ENCODE results near the gene PFN1.

PFN1 gene

DNA sequence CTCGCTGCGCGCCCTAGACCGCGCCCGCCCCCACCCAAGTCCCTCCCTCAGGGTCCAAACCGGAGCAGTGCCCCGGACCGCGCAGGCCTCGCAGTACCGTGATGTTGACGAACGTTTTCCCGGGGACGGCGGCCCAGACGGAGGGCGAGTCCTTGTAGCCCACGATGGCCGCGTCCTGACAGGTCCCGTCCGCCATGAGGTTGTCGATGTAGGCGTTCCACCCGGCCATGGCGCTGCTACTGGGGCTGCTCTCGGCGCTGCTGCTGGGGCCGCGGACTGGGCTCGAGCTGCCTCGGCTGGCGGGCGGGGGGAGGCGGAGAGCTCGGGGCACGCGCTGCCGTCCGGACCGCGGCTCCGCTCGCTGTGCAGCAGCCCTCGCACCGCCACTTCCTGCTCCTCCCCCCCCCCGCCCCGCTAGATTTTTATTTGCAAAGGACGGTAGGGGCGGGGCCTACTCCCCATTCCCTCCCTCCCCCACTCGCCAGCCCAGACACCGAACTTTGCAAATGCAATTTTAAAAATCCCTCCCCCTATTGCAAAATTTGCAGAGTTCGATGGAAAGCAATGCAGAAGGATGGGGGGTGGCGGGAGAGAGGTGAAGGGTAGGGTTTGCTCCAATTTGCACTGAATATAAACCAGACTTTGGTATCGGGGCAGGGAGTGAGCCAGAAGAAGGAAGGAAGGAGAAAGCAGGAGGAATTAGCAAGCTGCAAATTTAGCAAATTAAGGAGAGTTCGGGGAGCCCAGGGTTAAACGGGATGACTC lies at the start of gene PFN1:
Gene PFN1, minus strand, starts transcription at position 365 of the 765 bp plus-strand sequence. Its CDS starts 136 bp downstream, at position 229.
- peak; percentile 85 for DNase-seq (ENCODE audit: low read depth)

DNA sequence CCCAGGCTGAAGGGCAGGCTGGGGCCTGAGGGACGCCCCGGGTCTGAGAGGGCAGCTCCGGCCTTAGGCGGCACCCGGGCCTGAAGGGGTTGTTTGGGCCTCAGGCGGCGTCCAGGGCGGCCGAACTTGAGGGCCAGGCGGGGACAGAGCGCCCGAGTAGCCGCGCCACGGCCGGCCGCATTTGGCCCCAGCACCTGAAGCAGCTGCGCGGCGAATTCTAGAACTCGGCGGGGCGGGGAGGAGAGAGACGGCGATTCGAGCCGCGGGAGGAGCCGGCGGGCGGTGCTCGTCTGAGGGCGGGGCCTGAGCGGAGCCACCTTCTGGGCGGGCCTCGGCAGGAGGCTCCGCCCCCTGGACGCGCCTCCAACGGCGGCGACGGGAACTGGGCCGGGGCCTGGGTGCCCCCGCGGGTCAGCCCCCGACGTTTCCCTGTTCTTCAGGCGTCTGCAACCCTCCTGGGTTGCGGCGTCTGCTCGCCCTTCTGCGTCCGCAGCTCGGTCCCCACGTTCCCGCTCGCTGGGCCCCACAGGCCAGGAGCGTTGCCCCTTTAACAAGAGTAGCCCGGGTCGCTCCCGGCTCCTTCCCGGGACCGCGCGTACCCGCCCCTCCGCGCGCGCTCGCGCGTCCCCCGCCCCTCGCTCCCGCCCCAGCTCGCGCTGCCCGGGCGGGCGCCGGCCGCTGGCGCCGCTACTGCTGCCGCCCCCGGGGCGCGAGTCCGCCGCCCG lies 49.1 kb upstream of the PFN1 start, which contains the start of the genes INCA1 and KIF1C:
Gene INCA1, minus strand, starts transcription at position 221 of the 725 bp plus-strand sequence. CDS start 3,085 bp downstream, outside the sequence.
Gene KIF1C, plus strand, starts transcription at position 649 of the 725 bp plus-strand sequence. CDS start 2,297 bp downstream, outside the sequence.
- peak; percentile 86 for DNase-seq (ENCODE audit: low read depth)

DNA sequence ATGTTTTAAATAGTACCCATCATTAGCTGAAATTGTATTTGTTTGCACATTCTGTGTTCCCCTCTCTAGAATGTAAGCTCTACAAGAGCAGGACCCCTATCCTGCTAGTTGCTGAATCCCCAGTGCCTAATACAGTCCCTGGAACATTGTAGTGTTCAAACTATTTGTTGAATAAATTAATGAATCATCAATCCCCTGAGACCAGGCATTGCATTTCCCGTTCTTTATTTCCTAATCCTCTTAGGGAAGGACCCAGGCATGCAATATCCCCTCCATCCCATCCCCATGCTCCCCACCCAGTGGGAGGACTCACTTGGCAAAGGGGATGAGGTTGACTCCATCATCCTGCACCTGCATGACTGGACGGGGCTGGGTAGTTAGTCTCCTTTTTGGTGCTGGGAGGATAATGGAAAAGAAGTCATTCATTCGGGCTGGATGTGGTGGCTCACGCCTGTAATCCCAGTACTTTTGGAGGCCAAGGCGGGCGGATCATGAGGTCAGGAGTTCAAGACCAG lies 45.8 kb upstream of the PFN1 start:
- no peak for DNase-seq (ENCODE audit: low read depth)

DNA sequence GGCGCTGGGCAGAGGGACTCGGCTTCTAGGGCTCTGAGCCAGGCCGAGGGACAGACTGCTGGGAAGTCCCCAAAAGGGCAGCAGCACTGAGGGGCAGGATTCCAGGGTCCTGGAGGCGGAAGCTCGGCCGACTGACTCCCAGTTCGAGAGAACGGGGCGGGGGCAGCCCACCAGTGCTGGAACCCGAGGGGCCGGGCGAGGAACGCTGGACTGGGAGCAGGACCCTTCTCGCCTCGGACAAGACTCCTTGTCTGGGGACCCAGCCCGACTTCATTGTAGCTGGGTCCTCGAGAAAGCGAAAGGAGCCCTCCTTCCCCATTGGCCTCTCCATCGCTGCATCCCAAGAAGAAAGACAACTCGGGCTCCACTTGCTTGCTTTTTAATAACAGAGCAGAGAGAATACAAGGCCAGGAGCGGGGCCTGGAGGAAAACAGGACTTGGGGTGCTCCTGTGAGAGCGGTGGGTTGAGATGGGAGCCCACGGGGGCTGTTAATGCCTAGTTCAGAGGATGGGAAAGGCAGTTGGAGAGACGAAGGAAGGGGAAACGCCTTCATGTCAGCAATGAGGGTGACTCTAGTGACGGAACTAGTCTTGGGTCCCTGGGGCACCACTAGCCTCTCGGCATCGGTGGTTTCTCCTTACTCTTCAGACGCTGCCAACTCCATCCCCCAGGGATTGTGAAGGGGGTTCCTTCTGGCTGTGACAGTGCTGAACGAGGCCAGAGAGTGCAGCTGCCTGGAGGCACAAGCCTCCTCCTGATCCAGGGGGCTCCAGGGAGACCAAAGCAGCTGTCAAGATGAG lies 39.6 kb upstream of the PFN1 start:
- DNase-seq (ENCODE audit: low read depth) = no peak

DNA sequence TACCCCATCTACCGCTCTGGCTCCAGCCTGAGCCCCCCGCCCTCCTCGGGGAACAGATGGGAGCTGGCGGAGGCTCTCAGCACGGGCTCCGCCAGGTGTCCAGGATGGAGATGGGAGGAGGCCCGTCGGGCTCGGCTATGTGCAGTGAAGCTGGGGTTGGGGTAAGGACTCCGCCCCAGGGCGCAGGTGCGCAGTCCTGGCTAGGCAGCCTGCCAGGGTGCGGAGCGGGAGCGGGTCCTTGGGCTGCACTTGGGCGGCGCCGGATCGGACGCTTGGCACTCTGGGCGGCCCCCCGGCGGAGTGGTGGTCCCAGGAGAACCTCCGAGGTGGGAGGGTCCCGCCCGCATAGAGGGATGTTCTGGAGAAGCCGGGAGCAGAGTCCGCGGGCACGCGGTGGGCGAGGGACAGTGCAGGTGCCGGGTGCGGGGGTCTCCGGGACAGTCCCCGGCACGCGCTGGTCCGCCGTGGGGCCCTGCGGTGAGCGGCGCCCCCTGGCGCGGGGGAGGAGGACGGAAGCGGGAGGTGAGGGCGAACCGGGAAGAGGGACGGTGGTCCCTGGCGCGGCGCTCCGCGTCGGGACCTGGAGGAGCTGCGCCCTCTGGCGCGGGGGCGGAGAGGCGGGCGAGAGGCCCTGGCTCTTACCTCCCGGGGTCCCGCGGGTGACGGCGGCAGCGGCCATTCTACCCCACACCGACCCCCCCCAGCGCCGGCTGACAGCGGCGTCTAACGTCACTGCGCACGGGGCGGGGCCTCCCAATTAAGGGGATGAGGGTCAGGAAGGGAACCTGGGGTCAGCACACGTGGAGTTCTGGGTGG lies 38.8 kb upstream of the PFN1 start, which contains the start of gene CAMTA2:
Gene CAMTA2, minus strand, starts transcription at position 725 of the 816 bp plus-strand sequence. CDS start 1,453 bp downstream, outside the sequence.
- DNase-seq (ENCODE audit: low read depth) = peak; percentile 82

DNA sequence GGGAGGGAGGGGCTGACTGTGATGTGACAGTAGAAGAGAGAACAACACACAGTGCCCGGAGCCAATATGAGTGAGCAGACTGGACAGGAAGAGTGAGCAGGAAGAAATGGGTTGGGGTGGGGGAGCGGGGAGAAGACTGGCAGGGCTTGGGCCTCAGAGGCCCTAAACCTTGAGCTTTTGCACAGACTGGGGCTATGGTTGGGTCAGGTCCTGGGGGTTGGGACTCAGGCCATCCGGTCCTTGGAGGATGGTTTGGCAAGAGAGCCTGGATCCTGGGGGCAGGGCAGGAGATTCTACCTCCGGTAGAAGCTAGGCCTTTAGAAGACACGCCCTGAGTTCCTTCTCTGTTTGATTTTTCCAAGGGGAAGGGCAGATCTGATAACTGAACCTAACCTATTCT lies 38.1 kb upstream of the PFN1 start:
- DNase-seq (ENCODE audit: low read depth) = no peak

DNA sequence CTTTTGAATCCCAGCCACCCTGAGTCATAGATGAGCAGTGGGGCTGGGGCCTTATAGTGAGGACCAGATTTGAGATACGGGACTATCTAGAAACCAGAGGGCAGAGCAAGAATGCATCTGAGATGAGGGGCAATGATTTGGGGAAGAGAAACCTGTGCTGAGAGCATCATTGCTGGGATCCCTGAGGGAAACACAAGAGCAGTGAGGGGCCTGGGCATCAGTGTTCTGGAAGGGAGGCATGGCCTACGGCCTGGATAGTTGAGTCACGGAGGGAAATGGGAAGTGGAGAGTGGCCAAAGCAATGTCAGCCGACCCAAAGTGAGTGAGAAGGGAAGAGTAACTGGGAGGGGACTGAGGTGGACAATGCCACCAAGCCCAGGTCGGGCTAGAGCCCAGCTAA lies 34.0 kb upstream of the PFN1 start:
- no peak for DNase-seq (ENCODE audit: low read depth)

DNA sequence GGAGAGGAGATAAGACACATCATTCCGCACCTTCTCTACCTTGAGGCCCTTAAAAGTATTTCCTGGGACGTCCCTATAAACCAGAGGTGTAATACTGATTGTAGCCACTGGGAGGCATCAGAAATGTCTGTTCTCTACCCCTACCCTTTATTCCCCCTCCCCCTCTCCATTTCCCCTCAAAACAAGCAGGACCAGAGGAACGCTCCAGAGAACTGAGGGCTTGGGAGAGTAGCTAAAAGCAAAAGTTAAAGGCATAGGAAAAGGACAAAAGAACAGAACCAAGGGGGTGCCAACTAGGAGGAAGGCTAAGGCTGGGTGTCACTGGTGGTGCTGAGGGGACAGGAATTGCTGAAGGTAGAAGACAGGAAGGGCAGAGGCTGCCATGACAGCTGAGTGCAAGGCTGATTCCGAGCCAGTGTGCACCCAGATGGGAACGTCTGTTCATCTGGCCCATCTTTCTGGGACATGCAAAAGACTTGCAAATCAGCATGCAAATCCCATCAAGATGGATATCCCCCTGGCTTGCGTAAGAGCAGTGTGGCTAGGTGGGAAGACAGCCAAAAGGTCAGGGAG lies 32.4 kb upstream of the PFN1 start:
- no peak for DNase-seq (ENCODE audit: low read depth)

DNA sequence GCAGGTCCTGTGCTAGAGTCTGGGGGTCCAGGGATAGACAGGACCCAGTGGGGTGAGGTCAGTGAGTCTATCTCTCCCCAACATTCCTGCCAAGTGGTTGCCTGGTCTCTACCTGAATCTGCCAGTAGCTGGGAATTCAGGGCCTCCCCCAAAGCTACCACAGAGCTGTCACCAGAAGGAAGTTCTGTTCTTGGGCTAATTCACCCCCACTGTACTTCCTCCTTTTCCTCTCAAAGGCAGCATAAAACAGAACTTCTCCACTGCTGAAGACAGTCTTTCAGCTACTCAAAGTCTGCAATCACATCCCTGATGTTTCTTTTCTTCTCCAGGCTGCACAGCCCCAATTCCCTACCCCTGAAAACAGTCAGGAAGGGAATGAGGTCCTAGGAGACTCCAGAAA lies 30.4 kb upstream of the PFN1 start:
- no peak for DNase-seq (ENCODE audit: low read depth)

DNA sequence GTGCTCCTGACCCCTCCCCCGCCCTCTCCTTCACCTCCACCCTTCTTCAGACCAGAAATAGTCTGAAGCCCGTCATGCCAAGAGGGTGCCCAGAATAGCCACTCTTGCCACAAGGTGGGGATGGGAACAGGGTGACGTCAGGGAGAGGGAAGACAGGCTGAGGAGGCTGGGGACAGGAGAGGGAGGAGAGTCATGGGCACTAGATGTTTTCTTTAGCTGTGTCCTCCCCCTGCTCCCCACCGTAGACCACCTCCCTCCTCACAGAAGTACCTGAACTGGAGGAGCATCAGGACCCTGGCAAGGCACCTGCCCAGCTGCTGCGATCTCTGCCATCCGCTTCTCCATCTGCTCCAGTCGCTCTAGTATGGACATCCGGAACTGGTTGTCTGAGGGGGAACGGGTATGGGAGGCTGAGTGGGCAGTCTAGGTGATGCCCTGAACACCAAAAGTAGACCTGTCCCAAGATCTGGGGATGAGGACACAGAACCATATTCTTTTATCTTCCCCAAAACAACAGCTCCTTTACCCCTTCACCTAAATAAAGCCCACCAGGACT lies 25.9 kb upstream of the PFN1 start:
- no peak for DNase-seq (ENCODE audit: low read depth)

DNA sequence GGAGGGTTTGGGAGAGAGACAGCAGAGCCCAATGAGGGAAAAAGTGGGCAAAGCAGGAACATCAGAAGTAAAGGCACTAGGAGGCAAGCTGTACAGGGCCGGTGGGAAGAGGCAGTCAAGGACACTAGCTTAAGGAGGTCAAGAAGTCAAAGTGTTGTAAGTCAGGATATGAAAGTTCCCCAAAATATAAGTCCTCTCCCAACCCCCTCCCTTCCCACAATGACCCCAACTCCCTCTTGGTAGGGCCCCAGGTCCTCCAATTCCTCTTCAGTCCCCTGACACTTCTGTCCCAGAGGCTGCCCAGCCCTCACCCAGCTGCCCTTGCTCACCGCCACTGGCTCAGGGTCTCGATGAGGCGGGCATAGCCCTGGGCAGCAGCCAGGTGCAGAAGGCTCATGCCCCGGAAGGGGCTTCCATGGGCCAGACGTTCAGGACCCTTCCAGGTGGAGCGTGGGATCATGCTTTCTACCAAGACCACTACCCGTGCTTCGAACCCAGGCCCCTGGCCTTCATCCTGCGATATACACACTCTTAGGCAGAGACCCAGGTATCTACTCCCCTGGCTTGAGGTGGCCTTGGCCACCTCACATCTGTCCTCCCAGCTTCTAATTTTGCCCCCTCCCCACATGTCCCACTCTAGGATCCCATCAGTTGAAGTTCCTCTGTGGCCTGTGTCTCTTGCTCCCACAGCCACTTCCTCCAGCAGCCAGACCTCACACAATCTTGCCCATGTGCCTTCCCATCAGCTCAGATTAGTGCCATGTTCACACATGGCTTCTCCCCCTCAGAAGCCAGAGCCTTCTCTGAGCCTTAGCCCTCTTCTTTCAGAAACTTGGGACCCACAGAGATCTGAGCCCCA lies 25.2 kb upstream of the PFN1 start:
- DNase-seq (ENCODE audit: low read depth) = no peak

DNA sequence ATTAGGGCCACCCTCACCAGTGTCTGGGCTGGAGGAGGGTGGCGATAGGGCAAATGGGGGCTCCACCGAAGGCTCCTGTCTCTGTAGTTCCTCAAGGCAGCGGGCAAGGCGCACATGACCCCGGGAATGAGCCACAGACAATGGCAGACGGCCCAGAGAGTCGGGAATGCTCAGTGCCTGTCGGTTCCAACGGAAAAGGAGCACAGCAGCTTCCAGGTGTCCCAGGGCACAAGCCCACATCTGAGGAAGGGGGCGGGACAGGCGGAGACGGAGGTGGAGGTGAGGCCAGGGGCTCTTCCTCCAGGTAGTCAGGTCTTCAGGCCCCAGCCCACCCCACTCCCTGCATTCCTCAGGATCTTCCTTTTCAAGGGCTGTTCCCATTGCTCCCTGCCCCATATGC lies 24.4 kb upstream of the PFN1 start:
- no peak for DNase-seq (ENCODE audit: low read depth)

DNA sequence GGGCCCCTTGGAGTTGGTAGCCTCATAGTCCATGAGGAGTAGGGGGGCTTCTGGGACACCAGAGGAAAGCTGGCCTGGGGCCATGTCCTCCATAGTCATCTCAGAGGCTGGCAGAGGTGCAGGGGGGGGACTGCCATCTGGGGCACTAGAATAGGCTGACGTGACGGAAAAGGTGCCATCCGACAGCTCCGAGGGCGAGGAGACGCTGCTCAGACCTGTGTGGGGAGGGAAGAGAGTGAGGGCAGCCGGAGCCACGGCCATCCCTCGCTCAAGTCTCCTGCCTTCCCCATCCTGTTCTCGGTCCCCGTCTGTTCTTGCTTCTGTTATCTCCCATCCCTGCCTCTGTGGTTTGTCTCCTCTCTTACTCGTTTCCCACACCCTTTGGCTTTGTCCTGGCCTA lies 24.0 kb upstream of the PFN1 start:
- no peak for DNase-seq (ENCODE audit: low read depth)

DNA sequence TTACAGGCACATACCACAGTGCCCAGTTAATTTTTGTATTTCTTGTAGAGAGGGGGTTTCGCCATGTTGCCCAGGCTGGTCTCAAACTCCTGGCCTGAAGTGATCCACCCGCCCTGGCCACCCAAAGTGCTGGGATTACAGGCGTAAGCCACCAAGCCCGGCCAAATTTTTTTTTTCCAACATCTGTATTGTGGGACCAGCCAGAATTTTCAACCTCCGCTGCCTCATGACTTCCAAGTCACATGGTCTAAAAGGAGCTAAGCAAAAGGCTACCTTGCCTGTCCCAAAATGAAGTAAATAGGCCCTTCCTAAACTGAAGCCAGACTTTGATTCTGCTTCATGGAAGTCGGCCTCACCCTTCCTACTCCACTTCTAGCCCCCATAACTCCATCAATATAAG lies 23.5 kb upstream of the PFN1 start:
- no peak for DNase-seq (ENCODE audit: low read depth)

DNA sequence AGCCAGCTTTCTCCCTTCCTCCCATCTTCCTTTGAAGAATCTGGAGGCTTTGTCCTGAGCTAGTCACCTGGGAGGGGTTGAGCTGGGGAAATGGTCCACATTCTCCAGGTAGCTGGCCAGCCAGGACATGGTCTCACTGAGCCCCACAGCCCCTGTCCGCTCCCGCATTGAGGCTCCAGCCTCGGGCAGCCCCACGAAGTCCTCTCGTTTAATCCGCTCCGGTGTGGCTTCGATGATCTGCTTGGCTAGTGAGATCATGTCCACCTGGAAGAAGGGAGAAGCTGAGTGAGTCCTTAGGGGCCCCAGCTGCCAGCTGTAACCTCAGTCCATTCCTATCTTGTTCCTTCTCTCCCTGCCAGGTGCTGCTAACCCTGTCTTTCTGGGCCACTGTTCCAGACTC lies 21.9 kb upstream of the PFN1 start:
- DNase-seq (ENCODE audit: low read depth) = no peak

DNA sequence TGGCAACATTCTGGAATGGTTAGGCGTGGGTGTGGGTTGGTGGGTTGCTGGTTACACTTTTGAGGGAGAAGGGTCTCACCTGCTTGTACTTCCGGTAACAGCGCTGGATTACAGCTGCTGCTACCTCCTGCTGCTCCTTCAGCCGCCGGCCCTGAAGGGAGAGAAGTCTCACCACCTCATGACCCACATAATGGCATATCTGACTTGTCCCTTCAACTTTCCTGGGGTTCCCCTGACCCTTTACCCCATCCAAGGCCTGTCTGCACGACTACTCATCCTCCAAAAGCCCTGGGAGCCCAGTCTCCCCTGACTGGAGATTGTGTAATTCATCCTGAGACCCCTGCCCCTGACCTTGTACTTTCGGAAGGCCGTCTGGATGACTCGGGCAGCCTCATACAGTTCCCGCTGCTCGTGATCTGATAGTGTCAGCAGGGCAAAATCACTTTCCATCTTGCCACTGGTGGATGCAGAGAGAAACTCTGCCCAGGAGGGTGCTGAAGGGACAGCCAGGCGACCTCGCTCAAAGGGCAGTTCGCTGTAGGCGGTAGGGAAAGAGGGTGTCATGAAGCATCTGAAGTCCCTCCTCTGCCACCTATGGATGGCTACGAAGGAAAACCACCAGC lies 21.3 kb upstream of the PFN1 start:
- no peak for DNase-seq (ENCODE audit: low read depth)

DNA sequence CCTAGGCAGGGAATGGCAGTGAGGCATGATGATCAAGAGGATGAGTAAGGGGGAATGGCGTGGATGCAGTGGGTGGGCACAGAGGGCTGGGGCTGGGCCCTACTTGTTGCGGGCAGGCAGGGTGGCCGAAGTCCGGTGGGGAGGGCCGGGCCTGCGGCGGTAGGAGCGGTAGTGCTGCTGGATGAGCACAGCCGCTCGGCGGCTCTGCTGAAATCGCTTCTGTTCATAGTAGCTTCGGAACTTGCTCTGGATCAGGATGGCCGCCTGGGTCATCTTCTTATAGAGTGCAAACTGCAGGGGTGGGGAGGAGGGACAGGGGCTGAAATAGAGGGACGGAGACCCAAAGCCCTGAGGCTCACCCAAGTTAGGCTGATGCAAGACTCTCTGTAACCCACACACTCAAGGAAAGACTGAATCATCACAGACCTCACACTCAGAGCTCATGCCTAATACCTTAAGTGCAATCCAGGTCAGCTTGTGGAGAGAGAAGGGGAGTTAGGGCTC lies 20.8 kb upstream of the PFN1 start:
- peak; percentile 39 for DNase-seq (ENCODE audit: low read depth)

DNA sequence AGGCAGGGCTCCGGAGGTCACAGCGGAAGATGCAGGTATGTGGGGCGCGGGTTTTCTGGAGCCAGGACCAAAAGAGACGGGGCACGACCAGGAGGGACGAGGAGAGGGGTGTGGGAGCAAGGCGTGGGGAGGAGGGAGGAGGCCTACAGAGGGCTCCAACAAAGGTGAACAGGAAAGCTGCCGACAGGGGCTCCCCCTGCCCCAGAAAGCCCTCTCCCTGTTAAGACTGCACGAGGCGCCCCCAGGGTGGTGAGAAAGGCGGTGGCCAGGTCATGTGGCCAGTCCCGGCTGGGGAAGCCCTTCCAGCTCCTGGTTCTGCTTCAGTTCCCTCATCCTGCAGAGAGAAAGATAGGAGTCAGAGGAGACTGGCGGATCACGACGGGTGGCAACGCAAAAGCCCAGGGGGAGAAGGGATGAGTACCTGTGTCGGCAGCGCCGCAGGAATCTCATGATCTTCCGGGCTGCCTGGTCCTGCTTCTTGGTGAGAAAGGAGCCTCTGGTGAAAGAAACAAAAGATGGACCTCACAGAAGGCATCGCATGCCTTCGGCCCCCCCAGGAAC lies 20.2 kb upstream of the PFN1 start:
- peak; percentile 26 for DNase-seq (ENCODE audit: low read depth)
